B cell (primary cell): ENCODE measurements around the gene FAM114A1.

Experiments
- CTCF ChIP-seq: fragments of 200-600 bp; IDR thresholded peaks from one replicate; pipeline ENCODE4 v1.8.0; 2022; ENCODE audit warnings: antibody characterized with exemption, mild to moderate bottlenecking
- EZH2 ChIP-seq: IDR thresholded peaks from 2 replicates; pipeline ENCODE4 v1.6.1; 2012; ENCODE audit warnings: borderline replicate concordance, low read depth, mild to moderate bottlenecking, moderate library complexity, low read length; ENCODE audit not compliant: insufficient read depth, poor library complexity, severe bottlenecking

GRCh38 chr4:38976308-38976707, 108.7 kb downstream of the FAM114A1 start:
- TF ChIP-seq CTCF (no peak), EZH2 (no peak)
